Liver (tissue), 3 donors: Measurements from ENCODE around the gene MDM4.

Experiments
- ATF3 ChIP-seq: IDR thresholded peaks from 2 replicates; pipeline ENCODE4 v1.6.1; 2016; ENCODE audit warnings: antibody characterized with exemption
- CTCF ChIP-seq: fragments of 150-350 bp; IDR thresholded peaks from 2 replicates; pipeline ENCODE4 v1.5.1; 2017; ENCODE audit warnings: improper control_type of control experiment, low read depth, low read length; ENCODE audit not compliant: missing input control
- EGR1 ChIP-seq, 2 donors: IDR thresholded peaks; 2 replicates each; pipeline ENCODE4 v1.6.1; 2016 to 2018; ENCODE audit warnings: antibody characterized with exemption in 2 of 2, low read depth in 2 of 2
- FOXA1 ChIP-seq: IDR thresholded peaks from 2 replicates; pipeline ENCODE4 v1.6.1; 2016; ENCODE audit warnings: antibody characterized with exemption
- GABPA ChIP-seq, 2 donors: IDR thresholded peaks in 1 of 2; conservative IDR thresholded peaks in 1 of 2; 2 replicates each; pipeline ENCODE4 v1.6.1; 2016; ENCODE audit warnings: antibody characterized with exemption in 2 of 2, mild to moderate bottlenecking in 1 of 2, moderate library complexity in 1 of 2
- JUND ChIP-seq, 2 donors: IDR thresholded peaks; 2 replicates each; pipeline ENCODE4 v1.6.1; 2016; ENCODE audit warnings: antibody characterized with exemption in 2 of 2
- RAD21 ChIP-seq, 2 donors: IDR thresholded peaks; 2 replicates each; pipeline ENCODE4 v1.6.1; 2016; ENCODE audit warnings: antibody characterized with exemption in 2 of 2, mild to moderate bottlenecking in 2 of 2
- REST ChIP-seq: IDR thresholded peaks from 2 replicates; pipeline ENCODE4 v1.6.1; 2016; ENCODE audit warnings: antibody characterized with exemption, mild to moderate bottlenecking
- RXRA ChIP-seq, 2 donors: IDR thresholded peaks; 2 replicates each; pipeline ENCODE4 v1.6.1; 2017 to 2018; ENCODE audit warnings: antibody characterized with exemption in 2 of 2, mild to moderate bottlenecking in 1 of 2
- SP1 ChIP-seq: IDR thresholded peaks from 2 replicates; pipeline ENCODE4 v1.6.1; 2018; ENCODE audit warnings: antibody characterized with exemption, mild to moderate bottlenecking
- TAF1 ChIP-seq: conservative IDR thresholded peaks from 2 replicates; pipeline ENCODE4 v1.6.1; 2016; ENCODE audit warnings: antibody characterized with exemption, mild to moderate bottlenecking
- YY1 ChIP-seq: IDR thresholded peaks from 2 replicates; pipeline ENCODE4 v1.6.1; 2016; ENCODE audit warnings: antibody characterized with exemption, mild to moderate bottlenecking
- TF ChIP-seq, protein P1 (sequence below): IDR thresholded peaks from 2 replicates; pipeline ENCODE4 v1.6.1; 2016; ENCODE audit warnings: antibody characterized with exemption
- TF ChIP-seq, protein P2 (sequence below): IDR thresholded peaks from 2 replicates; pipeline ENCODE4 v1.6.1; 2016; ENCODE audit warnings: antibody characterized with exemption
- donor health status: healthy.
- donor health status: healthy.

GRCh38 chr1:204466416-204467405 lies 49.5 kb upstream of the MDM4 start:
- TF ChIP-seq JUND (IDR thresholded peaks at IDR 0.05): no peak
- no peak for TF ChIP-seq CTCF
- no peak for TF ChIP-seq REST
- TF ChIP-seq, protein P1, sequence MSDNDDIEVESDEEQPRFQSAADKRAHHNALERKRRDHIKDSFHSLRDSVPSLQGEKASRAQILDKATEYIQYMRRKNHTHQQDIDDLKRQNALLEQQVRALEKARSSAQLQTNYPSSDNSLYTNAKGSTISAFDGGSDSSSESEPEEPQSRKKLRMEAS: no peak
- TF ChIP-seq ATF3: no peak
- TF ChIP-seq RXRA (IDR thresholded peaks at IDR 0.05): no peak
- no peak for TF ChIP-seq EGR1 (IDR thresholded peaks at IDR 0.05; ENCODE audit: low read depth in 2 of 2)
- no peak for TF ChIP-seq TAF1
- TF ChIP-seq RAD21 (IDR thresholded peaks at IDR 0.05): no peak
- no peak for TF ChIP-seq GABPA (IDR thresholded peaks at IDR 0.05 in 1 of 2, conservative IDR thresholded peaks at IDR 0.05 in 1 of 2)
- TF ChIP-seq SP1: no peak
- TF ChIP-seq, protein P2, sequence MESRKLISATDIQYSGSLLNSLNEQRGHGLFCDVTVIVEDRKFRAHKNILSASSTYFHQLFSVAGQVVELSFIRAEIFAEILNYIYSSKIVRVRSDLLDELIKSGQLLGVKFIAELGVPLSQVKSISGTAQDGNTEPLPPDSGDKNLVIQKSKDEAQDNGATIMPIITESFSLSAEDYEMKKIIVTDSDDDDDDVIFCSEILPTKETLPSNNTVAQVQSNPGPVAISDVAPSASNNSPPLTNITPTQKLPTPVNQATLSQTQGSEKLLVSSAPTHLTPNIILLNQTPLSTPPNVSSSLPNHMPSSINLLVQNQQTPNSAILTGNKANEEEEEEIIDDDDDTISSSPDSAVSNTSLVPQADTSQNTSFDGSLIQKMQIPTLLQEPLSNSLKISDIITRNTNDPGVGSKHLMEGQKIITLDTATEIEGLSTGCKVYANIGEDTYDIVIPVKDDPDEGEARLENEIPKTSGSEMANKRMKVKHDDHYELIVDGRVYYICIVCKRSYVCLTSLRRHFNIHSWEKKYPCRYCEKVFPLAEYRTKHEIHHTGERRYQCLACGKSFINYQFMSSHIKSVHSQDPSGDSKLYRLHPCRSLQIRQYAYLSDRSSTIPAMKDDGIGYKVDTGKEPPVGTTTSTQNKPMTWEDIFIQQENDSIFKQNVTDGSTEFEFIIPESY: no peak
- TF ChIP-seq YY1: no peak
- no peak for TF ChIP-seq FOXA1
